ENCODE data around the gene MSX1. TPM values are rescaled to one million over a fixed set of nuclear protein-coding genes. Genes with fewer than 3 reads are reported as not detected.

Gene MSX1
- total and polyA plus RNA-seq, 2 of the 8 experiments (the other 6 are each of a cell fraction or from before 2014, with no cell fraction given), result 0.47 TPM; not detected in 1

- TF ChIP-seq POLR2AphosphoS5 (IDR thresholded peaks at IDR 0.05; ENCODE audit: low read depth, low read length), result no peak
- no peak for TF ChIP-seq SIRT6 (IDR thresholded peaks at IDR 0.05; ENCODE audit: low read length)
- no peak for TF ChIP-seq SAP30 (IDR thresholded peaks at IDR 0.05; ENCODE audit: insufficient read depth, insufficient replicate concordance, low read length)
Observed at GRCh38 chr4:4875611-4876010, 16.1 kb downstream of the MSX1 start (continued).
